ENCODE results near the gene KCNK6. TPM values are rescaled to one million over a fixed set of nuclear protein-coding genes. Genes with fewer than 3 reads are reported as not detected.

Gene KCNK6
- total RNA-seq (2014; rRNA removed; shearing (Covaris generic)) = 2.4 and 3.2 TPM in 2 replicates

DNA sequence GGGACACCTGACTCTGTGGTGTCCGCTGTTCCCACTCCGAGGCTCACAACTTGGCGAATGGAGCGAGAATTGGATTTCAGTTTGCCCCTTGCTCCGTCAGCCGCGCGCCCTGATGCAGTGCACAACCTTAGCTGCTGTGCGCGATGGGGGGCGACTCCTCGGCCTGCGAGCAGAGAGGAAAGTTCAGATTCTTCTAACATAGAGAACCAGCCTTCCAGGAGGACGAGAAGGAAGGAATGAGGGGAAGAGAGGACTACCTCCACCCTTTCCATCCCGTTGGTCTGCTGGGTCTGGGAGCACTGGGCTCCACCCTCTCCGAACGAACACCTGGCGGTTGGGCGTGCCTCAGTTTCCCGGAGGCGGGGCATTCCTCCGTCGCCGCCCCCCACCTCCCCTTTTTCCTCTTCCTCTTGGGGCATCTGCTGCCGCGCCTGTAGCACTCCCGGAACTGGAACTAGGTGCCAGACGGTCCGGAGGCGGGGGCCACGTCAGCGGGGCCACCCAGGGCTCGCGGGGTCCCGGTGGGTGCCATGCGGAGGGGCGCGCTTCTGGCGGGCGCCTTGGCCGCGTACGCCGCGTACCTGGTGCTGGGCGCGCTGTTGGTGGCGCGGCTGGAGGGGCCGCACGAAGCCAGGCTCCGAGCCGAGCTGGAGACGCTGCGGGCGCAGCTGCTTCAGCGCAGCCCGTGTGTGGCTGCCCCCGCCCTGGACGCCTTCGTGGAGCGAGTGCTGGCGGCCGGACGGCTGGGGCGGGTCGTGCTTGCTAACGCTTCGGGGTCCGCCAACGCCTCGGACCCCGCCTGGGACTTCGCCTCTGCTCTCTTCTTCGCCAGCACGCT lies at the start of gene KCNK6:
Gene KCNK6, plus strand, starts transcription at position 425 of the 838 bp plus-strand sequence. Its CDS starts 106 bp downstream, at position 531.
- Histone ChIP-seq H3K36me3 (no peaks in the 10 kb centered on the region), H3K9me3 (replicated peaks) (no peaks in the 10 kb centered on the region), H3K27me3 (no peaks in the 10 kb centered on the region), H3K27ac (no peak within 1 kb of the TSS), H3K4me1 (peaks cover 3% of the 10 kb centered on the region), H3K4me3 (peak within 1 kb of the TSS; percentile 66)
- peak; percentile 46 to 57 for DNase-seq

DNA sequence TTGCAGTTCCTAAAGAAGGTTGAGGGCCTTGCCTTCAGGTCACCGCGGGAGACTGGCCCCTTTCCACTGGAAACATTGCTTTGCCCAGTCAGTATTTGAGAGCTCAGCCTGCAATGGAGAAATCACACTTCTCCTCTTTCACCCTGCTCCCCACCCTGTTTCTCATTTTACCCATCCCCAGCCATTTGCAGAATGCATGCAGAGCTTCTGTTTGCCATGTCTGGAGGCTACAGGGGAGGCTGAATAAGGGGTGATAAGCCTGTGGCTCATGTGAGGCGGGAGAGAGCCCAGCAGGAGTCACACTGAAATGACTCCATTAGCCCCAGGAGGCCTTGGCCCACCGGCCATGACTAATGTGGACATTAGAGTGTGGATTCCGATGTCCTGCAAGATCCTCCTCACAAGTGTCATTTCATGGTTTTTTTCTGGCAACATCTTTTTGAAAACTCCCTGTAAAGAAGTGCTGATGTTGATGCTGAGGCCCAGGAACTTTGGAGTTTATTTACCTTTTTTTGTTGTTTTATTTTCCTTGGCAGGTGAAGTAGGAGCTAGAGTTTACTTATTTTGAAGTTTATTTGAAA lies 49.0 kb upstream of the KCNK6 start:
- DNase-seq = peak; percentile 94 to 96
- H3K27me3 ChIP-seq = no peaks in the 10 kb centered on the region
- H3K27ac ChIP-seq = peak overlapping the region; percentile 80
- H3K4me3 ChIP-seq = no peak overlapping the region
- no peaks in the 10 kb centered on the region for H3K9me3 ChIP-seq (replicated peaks)
- H3K36me3 ChIP-seq = no peaks in the 10 kb centered on the region
- H3K4me1 ChIP-seq = peaks cover 52% of the 10 kb centered on the region

DNA sequence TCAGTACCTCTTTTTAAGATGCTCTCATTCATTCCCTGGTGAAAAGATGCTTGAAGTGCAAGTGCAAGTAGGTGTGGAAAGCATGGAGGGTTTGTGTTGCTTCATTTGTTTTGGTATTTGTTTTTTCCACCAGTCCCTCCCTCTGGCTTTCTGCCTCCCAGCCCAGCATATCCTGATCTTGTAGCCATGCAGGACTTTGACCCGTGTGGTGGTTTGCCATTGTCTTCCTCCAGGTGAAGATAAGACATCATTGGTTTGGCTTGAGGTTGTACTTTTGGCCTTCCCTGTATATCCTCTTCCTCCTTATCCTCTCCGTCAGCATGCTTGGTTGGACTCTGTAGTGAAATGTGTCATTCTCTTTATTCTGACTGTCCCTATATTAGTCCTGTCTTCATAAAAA lies 46.1 kb upstream of the KCNK6 start:
- Histone ChIP-seq H3K36me3 (no peaks in the 10 kb centered on the region), H3K4me3 (no peak overlapping the region), H3K9me3 (replicated peaks) (no peaks in the 10 kb centered on the region), H3K27ac (no peak overlapping the region), H3K4me1 (peaks cover 35% of the 10 kb centered on the region), H3K27me3 (no peaks in the 10 kb centered on the region)
- DNase-seq = no peak

DNA sequence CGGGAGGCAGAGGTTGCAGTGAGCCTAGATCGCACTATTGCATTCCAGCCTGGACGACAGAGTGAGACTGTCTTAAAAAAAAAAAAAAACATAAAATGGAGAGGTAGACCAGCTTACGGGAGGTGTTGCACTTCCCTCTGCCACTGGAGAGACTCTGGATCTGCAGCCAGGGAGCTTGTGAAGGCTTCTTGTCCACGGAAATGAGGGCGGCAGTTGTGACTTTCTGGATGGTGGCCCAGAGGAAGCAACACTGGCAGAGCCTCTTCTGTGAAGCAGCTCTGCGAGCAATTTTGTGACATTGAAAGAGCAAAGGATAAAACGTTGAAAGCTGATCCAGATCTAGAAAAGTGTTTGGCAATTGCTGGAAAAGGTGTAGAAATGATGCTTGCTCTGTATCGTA lies 44.9 kb upstream of the KCNK6 start:
- Histone ChIP-seq H3K27ac (no peak overlapping the region), H3K36me3 (no peaks in the 10 kb centered on the region)

DNA sequence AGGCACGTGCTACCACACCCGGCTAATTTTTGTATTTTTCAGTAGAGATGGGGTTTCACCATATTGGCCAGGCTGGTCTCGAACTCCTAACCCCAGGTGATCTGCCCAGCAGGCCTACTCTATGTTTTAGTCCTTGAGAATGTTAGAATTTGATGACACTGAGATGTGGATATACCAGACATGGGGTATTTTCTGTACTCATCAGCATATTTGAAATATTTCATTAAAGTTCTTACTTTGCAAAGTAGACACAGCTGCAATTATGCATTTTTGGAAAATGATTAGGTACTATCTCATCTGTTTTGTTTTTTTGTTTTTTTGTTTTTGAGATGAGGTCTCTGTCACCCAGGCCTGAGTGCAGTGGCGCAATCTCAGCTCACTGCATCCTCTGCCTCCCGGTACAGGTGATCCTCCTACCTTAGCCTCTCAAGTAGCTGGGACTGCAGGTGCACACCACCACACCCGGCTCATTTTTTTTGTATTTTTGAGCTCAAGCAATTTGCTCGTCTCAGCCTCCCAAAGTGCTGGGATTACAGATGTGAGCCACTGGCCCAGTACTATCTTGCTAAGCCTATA lies 42.6 kb upstream of the KCNK6 start:
- no peak for DNase-seq
- H3K27me3 ChIP-seq = no peaks in the 10 kb centered on the region

More for the DNA sequence above, 44.9 kb upstream of the KCNK6 start:
- Histone ChIP-seq H3K27me3 (no peaks in the 10 kb centered on the region), H3K9me3 (replicated peaks) (no peaks in the 10 kb centered on the region), H3K4me1 (peaks cover 35% of the 10 kb centered on the region), H3K4me3 (no peak overlapping the region)
- DNase-seq = no peak

DNA sequence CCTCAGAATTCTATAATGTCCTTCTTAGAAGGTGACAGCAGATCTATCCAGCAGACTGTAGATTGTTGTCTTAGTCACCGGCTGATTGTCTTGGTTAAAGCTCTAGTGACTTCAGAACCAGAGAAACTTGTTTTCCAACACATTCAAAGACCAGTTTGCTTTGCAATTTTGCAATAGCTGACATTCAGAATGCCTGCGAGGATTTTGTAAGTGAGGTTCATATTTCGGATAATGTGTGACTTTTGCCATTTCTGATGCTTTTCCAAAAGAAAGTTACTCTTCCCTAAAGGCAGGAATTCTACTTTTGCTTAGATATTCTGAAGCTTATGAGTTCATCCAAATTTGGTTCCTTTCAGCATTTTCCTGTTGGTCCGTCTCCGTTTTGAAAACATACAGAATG lies 42.1 kb upstream of the KCNK6 start:
- no peak overlapping the region for H3K4me3 ChIP-seq
- H3K9me3 ChIP-seq (replicated peaks) = no peaks in the 10 kb centered on the region
- no peaks in the 10 kb centered on the region for H3K27me3 ChIP-seq
- H3K4me1 ChIP-seq = peaks cover 16% of the 10 kb centered on the region
- no peaks in the 10 kb centered on the region for H3K36me3 ChIP-seq
- DNase-seq = no peak
- no peak overlapping the region for H3K27ac ChIP-seq

More for the DNA sequence above, 42.6 kb upstream of the KCNK6 start:
- H3K4me1 ChIP-seq = peaks cover 16% of the 10 kb centered on the region
- no peaks in the 10 kb centered on the region for H3K36me3 ChIP-seq
- no peak overlapping the region for H3K4me3 ChIP-seq
- H3K9me3 ChIP-seq (replicated peaks) = no peaks in the 10 kb centered on the region
- no peak overlapping the region for H3K27ac ChIP-seq

DNA sequence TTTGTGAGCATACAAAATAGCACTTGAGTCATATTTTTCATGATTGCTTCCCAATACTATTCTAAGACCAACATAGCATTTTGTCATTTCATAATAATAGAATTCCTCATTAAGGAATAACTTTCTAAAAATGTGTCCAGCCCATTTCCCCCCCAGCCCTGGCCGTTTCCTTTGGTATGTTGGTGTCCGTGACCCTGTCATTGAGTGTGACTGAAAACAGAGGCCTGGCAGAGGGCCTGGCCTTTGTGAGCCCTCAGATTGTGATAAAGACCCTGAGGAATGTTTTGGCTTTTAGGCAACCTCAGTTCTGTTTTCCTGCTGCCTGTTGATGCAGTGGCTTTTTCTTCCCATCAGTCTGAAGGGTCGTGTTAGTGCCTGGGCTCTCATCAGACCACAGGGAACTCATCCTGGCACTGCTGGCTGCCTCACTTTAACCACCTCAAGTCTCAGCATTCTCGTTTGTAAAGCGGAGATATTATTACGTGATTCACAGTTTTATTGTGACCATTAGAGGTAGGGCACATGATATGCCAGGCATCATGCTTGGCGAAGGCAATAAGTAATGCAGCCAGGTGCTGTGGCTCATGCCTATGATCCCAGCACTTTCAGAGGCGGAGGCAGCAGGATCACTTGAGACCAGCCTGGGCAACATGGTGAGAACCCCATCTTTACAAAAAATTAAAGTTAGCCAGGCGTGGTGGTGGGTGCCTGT lies 41.5 kb upstream of the KCNK6 start:
- H3K27me3 ChIP-seq = no peaks in the 10 kb centered on the region
- no peak overlapping the region for H3K27ac ChIP-seq
- H3K36me3 ChIP-seq = no peaks in the 10 kb centered on the region
- no peaks in the 10 kb centered on the region for H3K9me3 ChIP-seq (replicated peaks)
- H3K4me1 ChIP-seq = peaks cover 16% of the 10 kb centered on the region
- DNase-seq = peak in 1 of 2 experiments; percentile 33
- H3K4me3 ChIP-seq = no peak overlapping the region

DNA sequence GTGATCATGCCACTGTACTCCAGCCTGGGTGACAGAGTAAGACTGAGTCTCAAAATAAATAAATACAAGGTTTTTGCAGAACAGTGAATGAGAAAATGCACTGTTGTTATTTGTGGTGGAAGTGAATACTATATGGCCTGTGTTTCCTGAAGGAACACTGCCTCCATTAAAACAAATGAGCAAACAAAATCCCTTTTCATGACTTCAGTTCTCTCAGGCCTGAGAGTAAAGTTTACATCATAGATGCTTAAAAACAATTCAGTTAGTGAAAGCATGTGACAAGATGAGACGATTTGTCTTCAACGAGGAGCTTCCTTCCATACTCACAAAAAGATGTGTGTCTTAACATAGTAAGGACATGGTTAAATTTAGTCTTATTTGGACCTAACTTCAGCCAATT lies 40.9 kb upstream of the KCNK6 start:
- Histone ChIP-seq H3K36me3 (no peaks in the 10 kb centered on the region), H3K27me3 (no peaks in the 10 kb centered on the region), H3K4me3 (no peak overlapping the region), H3K27ac (no peak overlapping the region), H3K4me1 (peaks cover 16% of the 10 kb centered on the region), H3K9me3 (replicated peaks) (no peaks in the 10 kb centered on the region)
- DNase-seq = no peak

DNA sequence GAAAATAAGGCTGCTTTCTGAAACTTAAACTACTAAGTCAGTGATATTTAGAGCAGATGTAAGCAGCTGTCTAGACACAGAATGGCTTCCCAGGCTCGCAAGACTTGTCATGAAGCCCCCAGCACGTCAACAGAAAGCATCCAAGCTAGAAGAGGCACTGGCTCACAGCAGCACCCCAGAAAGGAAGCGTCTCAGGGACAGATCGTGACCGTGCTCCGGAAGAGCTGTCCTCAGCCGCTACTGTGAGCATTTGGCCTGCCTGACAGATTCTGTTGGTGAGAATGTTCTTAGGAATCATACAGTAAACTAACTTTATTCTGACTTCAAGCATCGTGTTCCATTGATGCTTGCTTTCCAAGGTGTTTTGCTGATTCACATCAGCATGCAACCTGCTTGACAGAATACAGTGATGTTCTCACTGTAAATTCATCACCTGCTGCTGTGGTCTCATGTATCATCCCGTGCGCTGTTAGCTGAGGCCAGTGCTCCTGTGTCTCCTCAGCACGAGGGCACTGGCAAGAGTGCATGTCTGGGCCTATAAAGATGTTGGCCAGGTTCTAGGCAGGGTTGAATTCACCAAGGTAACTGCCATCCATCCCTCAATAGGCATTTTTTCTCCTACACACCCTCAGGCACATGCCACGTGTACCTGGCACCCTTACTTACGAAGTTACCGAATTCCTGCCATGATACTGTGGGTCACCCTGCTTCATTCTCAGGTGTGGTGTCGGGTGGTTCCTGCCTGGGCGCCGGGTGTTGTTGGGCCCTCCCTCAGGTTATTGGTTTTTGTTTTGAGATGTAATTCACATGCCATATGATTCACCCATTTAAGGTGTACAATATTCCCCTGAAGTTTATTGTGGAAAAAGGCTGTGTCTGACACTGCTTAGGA lies 39.4 kb upstream of the KCNK6 start:
- no peak for DNase-seq
- H3K27me3 ChIP-seq = no peaks in the 10 kb centered on the region
- H3K4me1 ChIP-seq = peaks cover 16% of the 10 kb centered on the region
- no peak overlapping the region for H3K4me3 ChIP-seq
- H3K27ac ChIP-seq = no peak overlapping the region
- H3K36me3 ChIP-seq = no peaks in the 10 kb centered on the region
- no peaks in the 10 kb centered on the region for H3K9me3 ChIP-seq (replicated peaks)

DNA sequence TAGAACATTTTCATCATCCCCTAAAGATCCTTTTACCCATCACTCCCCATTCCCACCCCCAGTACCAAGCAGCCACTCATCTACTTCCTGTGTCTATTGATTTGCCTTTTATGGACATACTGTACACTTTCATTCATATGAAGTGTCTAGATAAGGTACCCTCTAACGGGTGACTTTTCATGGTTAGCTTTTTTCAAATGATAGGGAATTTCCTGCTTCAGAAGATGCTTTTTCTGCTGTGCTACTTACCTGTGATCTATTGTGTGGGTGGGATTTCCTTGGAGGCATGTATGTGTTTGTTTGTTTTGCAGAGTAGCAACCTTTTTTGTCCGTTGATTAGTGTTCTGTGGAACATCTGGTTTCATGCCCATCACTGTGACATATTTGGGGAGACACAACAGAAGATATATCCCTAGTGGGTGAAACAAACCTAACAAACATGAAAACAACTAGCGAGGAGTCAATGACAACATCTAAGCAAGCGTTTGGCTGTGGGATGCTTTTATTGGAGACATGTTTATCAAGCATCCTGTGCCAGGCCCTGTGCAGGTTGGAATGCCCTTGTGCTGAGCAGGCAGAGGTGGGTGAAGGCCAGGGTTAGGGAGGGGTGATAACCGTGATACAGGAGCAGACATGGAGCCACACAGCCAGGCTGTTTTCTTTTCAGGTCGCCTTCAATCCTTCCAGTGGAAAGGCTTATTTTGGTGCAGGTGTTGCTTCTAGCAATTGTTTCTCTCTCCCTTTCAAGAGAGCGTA lies 37.7 kb upstream of the KCNK6 start:
- Histone ChIP-seq H3K36me3 (no peaks in the 10 kb centered on the region), H3K27me3 (no peaks in the 10 kb centered on the region), H3K4me1 (peaks cover 16% of the 10 kb centered on the region), H3K4me3 (no peak overlapping the region), H3K27ac (no peak overlapping the region), H3K9me3 (replicated peaks) (no peaks in the 10 kb centered on the region)
- DNase-seq = no peak

DNA sequence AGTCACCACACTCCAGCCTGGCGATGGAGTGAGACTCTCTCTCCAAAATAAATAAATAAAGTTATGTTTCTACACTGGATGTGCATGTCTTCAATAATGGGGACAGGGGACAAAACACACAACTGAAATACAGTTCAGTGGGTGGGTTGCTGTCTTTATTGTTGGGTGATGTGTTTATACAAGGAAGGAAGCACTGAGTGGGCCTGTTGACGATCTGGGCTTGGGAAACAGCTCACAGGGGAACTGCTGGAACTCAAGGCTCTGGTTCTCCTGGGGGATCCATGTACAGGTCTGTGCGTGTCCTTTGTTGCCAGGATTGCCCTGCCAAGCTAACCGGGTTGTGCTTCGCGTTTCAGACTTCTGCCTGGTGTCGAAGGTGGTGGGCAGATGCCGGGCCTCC lies 36.4 kb upstream of the KCNK6 start:
- Histone ChIP-seq H3K4me3 (no peak overlapping the region), H3K9me3 (replicated peaks) (no peaks in the 10 kb centered on the region), H3K36me3 (no peaks in the 10 kb centered on the region), H3K4me1 (peaks cover 12% of the 10 kb centered on the region), H3K27me3 (no peaks in the 10 kb centered on the region), H3K27ac (no peak overlapping the region)
- no peak for DNase-seq

DNA sequence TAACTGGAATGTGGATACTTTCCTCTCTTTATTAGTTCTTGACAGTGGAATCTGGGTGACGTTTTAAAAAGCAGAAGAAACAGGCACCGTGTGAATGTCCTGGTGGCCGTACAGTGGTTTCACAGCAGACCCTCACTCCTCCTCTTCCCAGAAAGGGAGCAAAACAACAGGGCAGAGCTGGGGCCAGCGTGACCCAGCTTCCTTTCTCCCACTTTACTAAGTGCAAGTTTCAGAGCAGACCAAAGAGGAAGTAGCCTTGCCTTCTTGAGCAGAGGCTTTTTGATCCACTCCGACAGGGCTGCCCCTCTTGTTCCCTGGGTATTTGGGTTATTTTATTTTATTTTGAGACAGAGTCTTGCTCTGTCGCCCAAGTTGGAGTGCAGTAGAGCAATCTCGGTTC lies 35.2 kb upstream of the KCNK6 start:
- H3K36me3 ChIP-seq = no peaks in the 10 kb centered on the region
- no peak for DNase-seq
- no peaks in the 10 kb centered on the region for H3K9me3 ChIP-seq (replicated peaks)
- no peak overlapping the region for H3K4me3 ChIP-seq
- H3K27ac ChIP-seq = no peak overlapping the region
- H3K4me1 ChIP-seq = peaks cover 13% of the 10 kb centered on the region
- H3K27me3 ChIP-seq = no peaks in the 10 kb centered on the region

DNA sequence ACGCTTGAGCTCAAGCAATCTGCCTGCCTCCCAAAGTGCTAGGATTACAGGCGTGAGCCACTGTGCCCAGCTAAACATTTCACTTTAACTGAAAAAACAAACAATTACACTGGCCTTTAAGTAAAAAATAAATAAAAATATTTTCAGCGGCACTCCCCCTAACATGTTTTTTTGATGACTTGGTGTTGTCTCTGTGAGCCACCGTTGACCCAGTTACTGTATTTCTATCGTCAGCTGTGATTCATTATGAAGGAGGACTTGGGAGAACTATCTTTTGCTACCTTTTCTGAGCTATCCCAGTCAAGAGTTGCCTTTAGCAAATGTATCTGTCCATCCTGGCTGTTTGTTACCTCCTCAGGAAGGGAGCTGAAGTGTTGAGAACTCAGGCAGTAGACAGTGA lies 34.1 kb upstream of the KCNK6 start:
- H3K9me3 ChIP-seq (replicated peaks) = no peaks in the 10 kb centered on the region
- no peak overlapping the region for H3K27ac ChIP-seq
- H3K4me1 ChIP-seq = peaks cover 22% of the 10 kb centered on the region
- DNase-seq = no peak
- no peaks in the 10 kb centered on the region for H3K27me3 ChIP-seq
- H3K36me3 ChIP-seq = no peaks in the 10 kb centered on the region
- H3K4me3 ChIP-seq = no peak overlapping the region

Measured in SJCRH30 (cell line).